ENCODE results near the gene CLK3. TPM values are rescaled to one million over a fixed set of nuclear protein-coding genes. Genes with fewer than 3 reads are reported as not detected.
"Not testable (repeated sequence)": the region's sequence is repeated elsewhere in the genome, so short reads cannot be mapped to it uniquely, and the experiment has no call there.

Gene CLK3
- total RNA-seq, 2 donors from 2014 or later, result 37.7 to 42.3 TPM

GRCh38 chr15:74661280-74661679, 45.6 kb downstream of the CLK3 start:
- DNase-seq (ENCODE audit: low spot score); intact Hi-C loops (cut with DNase I): not testable (repeated sequence)

- no peak for DNase-seq (ENCODE audit: low spot score)
- intact Hi-C loops (cut with DNase I), result no loop called here
Measured at GRCh38 chr15:74662064-74662860, 46.6 kb downstream of the CLK3 start.

GRCh38 chr15:74663303-74664027, 47.8 kb downstream of the CLK3 start:
- no peak for DNase-seq (ENCODE audit: low spot score)
- intact Hi-C loops (cut with DNase I), result no loop called here

- no peak for DNase-seq (ENCODE audit: low spot score)
- intact Hi-C loops (cut with DNase I), result no loop called here
Measured at GRCh38 chr15:74664028-74664616, 48.5 kb downstream of the CLK3 start.

- DNase-seq (ENCODE audit: low spot score), result no peak
- intact Hi-C loops (cut with DNase I), result no loop called here
Measured at GRCh38 chr15:74664670-74665069, 49.0 kb downstream of the CLK3 start.

- DNase-seq (ENCODE audit: low spot score), result no peak
- intact Hi-C loops (cut with DNase I), result no loop called here
Measured at GRCh38 chr15:74667975-74668374, 52.3 kb downstream of the CLK3 start.

GRCh38 chr15:74669627-74670026, 54.0 kb downstream of the CLK3 start:
- no peak for DNase-seq (ENCODE audit: low spot score)
- intact Hi-C loops (cut with DNase I), result no loop called here

- intact Hi-C loops (cut with DNase I), result no loop called here
Measured at GRCh38 chr15:74674161-74674560, 58.5 kb downstream of the CLK3 start.

GRCh38 chr15:74676801-74677200, 61.2 kb downstream of the CLK3 start:
- intact Hi-C loops (cut with DNase I), result no loop called here
- DNase-seq (ENCODE audit: low spot score), result no peak

More at GRCh38 chr15:74674161-74674560, 58.5 kb downstream of the CLK3 start:
- no peak for DNase-seq (ENCODE audit: low spot score)

Other genes starting within 250 kb of the CLK3 start
- gene CYP11A1, start 248.2 kb upstream of the CLK3 start, total RNA-seq, result 1 to 10 TPM in 1 of 2 donors, under 1 TPM in 1; 0.71 to 1.2 TPM
- gene SEMA7A, start 181.9 kb upstream of the CLK3 start, total RNA-seq, result 1 to 10 TPM; 1.2 to 2.0 TPM
- gene UBL7, start 154.7 kb upstream of the CLK3 start, total RNA-seq, result 10 to 100 TPM; 24.8 to 25.9 TPM
- 1 to 10 TPM; 4.2 to 4.9 TPM for gene ARID3B, start 74.6 kb upstream of the CLK3 start, total RNA-seq
- gene EDC3, start 80.2 kb downstream of the CLK3 start, total RNA-seq, result 10 to 100 TPM; 21.8 to 22.1 TPM
- gene CYP1A1, start 109.7 kb downstream of the CLK3 start, total RNA-seq, result under 1 TPM in 1 of 2 donors, not detected in 1; 0.48 TPM
- not detected for gene CYP1A2, start 133.0 kb downstream of the CLK3 start, total RNA-seq
- 10 to 100 TPM; 29.6 to 31.8 TPM for gene CSK, start 166.2 kb downstream of the CLK3 start, total RNA-seq
- gene LMAN1L, start 197.0 kb downstream of the CLK3 start, total RNA-seq, result not detected
- not detected for gene CPLX3, start 210.8 kb downstream of the CLK3 start, total RNA-seq
- 10 to 100 TPM; 19.1 to 21.8 TPM for gene ULK3, start 227.3 kb downstream of the CLK3 start, total RNA-seq